Urothelium cell line (cell line): ENCODE data around the gene OXGR1.
"Not testable (repeated sequence)": the region's sequence is repeated elsewhere in the genome, so short reads cannot be mapped to it uniquely, and the experiment has no call there.

Experiments
- DNase-seq: peaks from one replicate; pipeline ENCODE4 v3.0.0; 2011; ENCODE audit warnings: low spot score, mixed read lengths
- FAIRE-seq: peaks from 2 replicates; lab custom pipeline; 2011; peaks lifted over from hg19 to GRCh38; lab: Jason Lieb, UNC

OXGR1 gene

DNA sequence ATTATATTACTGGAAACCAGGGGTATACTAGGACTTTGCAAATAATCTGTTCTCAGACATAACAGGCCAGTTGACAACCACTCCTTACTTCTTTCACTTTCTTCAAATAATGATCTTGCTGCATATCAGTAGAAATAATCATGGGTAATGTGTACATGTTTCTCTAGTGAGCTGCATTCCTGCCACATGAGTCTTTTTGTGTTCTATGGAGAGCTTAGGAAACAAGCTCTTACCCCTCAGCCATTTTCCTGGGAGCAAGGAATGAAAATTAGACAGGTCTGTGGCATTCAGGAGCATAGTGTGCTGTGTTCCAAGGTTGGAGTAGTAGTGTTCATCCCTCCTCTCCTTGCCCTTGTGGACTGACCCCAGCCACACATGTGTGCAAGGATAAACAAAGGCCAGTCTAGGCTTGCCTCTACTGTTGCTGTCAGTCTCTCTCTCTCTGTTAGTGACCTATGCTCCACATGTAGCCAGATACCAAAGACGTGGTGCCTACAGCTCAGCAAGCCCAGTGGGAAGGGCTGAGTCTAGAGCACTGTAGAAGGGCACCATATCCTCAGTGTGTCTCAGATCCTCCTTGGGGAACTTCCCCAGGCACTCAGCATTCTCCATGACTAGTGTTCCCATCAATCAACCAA lies 11.5 kb upstream of the OXGR1 start:
- FAIRE-seq: no peak
- DNase-seq: no peak

DNA sequence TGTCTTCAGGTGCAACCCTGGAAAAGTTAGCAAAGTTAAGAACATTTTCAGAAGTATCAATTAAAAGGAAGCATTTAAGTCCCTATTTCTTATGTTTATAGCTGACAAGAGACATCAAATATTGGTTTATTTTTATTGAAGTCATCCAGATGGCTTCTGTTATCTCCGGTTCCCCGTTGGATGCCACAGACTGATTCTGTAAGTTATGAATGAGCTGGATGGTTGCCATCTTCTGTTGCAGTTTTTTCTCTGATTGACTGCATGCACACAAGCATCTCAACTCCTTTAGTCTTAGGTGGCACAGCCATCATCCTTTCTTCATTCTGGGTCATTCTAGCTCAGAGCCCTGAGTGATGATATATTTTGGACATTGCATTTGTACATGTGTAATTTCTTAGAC lies 10.6 kb upstream of the OXGR1 start:
- DNase-seq (no peak), FAIRE-seq (no peak)

DNA sequence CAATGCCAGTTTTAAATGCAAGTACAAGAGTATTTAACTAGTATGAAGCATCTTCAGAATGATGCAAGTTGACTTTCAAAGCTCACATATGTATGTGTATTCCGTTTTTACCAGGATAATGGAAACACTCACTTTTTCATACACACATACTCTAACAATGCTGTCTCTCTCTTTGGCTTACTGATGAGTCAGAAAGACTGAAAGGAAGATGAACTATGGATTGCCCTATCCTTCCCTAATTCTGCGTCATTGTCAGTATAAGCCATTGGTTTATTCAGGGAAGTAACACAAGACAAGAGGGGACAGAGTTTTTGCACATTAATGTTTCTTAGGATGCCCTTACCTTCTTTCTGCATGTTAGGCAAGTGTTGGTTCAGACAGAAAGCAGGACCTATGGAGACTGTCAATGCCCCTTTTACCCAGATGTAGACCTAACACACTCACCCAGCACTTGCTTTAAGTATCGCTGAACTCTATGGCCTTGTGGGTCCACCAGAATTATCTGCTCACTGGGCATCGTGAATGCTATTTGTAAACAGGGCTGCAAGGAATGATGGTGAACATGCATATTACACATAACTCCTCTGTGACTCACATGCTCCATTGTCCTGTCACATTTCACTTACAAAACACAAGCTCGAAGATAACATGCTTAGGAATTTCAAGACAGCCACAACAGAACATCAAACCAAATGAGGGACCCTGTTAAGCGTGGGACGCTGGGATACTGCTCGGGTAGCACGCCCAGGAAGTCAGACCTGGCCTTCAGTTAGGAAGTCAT lies 10.0 kb upstream of the OXGR1 start:
- DNase-seq: peak; percentile 20

DNA sequence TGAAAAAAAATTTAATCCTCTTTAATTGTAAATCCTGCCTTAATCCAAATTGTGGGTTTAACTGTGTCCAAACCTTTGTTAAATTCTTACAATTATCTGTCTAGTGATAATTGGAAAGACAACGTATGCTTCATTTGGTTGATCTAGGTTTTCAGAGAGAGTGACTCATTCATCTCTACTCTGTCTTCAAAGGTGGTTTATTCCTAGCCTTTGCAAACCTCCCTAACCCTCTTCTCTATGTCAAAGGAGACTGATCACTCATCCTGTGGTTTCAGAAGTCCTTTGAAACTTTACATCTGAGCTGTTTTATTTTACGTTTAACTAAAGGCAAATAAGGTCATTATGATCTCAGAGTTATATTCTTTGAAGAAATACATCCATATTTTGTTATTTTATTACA lies 8.8 kb upstream of the OXGR1 start:
- FAIRE-seq (no peak), DNase-seq (no peak)

More for the DNA sequence above, 10.0 kb upstream of the OXGR1 start:
- no peak for FAIRE-seq

DNA sequence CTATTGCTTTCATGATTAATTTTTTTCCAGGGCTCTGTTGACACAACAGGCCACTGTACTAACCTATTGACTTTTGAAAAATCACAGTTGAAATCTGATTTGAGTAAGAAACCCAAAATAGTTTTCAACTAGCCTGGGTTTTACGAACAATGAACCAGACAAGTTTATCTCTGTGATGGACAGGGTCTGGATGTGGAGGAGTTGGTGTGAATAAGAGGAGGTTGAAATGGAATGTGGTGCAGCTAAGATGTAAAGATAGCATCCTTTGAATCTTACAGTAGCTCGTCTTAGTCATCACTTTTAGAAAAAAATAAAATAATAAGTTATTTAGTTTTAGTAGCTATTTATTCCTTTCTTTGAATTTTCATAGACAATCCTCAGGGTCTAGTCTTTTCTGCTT lies 8.3 kb upstream of the OXGR1 start:
- FAIRE-seq (no peak), DNase-seq (no peak)

DNA sequence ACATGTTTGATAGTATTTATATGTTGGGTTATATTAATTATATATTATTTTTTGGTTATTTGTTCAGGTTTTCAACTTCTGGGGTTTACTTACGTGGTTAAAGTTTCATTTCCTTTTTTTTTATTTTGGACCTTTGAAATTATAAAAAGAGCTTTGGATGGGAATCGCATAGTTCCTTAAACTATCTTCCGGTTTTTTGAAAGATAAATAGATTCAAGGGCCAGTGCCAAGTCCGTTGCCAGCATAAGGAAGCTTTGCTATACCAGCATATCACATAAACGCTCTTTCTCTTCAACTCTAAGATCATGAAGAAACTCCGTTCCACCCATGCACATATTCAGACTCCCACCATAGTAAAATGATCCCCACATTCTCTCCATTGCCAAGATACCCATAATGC lies 7.4 kb upstream of the OXGR1 start:
- DNase-seq: no peak
- FAIRE-seq: no peak

DNA sequence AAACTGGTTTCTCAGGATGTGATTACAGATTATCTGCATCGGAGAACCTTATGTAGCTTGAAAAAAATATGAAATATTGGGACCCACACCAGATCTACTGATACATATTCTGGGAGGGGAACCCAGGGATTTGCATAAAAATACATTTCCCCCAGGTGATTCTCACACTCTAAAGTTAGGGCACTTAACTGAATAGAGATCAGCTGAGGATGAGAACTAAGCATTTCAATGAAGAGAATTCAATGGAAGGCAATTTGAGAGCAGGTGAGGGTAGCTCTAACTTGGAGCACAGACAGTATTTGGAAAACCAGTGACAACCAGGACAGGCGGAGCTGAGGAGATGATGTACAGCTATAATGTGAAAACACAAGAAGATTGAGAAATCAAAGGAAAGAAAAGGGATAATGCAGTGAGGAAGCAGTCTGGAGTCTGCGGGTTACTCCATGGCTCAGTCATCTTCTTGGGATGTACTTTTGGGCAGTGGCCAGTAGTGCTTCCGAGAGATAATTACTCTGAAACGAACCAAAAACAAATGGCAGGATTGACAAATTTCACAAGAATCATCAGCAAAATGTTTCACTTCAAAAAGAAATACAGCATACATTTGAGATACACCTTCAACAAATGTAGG lies 6.1 kb upstream of the OXGR1 start:
- FAIRE-seq: no peak

DNA sequence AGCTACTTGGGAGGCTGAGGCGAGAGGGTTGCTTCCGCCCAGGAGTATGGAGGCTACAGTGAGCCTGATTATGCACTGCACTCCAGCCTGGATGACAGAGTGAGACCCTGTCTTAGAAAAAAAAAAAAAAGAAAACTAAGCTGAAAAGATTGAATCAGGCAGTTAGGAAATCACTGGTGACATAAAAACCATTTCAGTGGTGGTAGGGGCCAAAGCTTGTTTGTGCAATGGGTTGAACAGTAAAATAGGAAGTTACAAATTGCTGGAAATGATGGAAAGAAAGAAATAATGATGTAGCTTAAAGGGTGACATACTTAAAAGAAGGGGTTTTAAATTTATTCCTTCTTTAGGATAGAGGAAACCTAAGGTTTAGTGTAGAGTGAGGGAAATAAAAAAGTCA lies 4.8 kb upstream of the OXGR1 start:
- no peak for DNase-seq

More for the DNA sequence above, 6.1 kb upstream of the OXGR1 start:
- no peak for DNase-seq

DNA sequence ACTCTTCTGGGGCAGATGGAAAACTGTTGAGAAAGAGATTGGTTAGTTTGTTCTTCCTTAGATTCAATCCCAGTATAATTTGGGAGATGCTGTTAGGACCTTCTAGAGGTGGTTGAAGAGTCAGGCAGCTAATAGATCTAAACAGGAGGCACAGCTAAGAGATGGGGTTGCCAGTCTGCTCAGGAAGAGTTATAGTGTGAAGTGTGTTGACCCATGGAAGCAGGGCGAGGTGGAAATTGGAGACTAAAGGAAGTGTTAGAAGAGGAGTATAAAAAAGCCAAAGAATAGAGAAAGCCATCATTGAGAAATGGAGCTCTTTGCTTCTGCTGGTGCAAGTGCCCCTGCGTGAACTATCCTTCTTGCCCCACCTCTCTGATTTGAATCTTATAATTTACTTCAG lies 3.8 kb upstream of the OXGR1 start:
- FAIRE-seq: no peak
- no peak for DNase-seq

More for the DNA sequence above, 4.8 kb upstream of the OXGR1 start:
- no peak for FAIRE-seq

DNA sequence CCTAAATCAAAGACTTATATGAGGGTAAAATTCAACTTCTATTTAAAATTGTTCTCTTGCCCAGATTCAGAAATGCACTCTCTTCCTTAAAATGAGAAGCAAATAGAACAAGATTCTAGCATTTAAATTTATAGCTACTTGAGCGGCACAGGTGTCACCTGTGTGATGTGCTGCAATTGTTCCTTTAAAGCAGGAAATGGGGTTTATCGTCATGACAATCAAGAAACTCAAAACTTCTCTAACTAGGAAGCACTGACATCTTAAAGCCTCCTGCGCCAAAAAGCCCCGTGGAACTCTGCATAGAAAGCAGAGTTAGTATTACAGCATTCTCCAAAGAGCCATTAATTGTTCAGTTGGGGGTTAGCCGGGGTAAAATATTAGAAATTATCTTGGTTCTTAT lies 2.6 kb upstream of the OXGR1 start:
- FAIRE-seq: no peak

DNA sequence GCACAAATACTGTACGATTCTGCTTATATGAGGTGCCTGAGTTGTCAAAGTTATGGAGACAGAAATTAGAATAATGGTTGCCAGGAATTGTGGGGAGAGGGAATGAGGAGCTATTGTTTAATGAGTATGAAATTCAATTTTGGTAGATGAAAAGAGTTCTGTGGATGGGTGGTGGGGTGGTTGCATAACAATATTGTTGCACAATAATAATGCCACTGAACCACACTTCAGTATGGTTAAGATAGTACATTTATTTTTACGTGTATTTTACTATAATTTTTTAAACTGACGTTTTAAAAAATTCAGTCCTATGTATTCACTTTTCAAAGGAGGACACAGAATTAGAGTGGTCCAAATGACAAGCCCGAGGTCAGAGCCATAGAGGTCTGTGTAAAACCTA lies 1.8 kb upstream of the OXGR1 start:
- no peak for FAIRE-seq
- DNase-seq: no peak

More for the DNA sequence above, 2.6 kb upstream of the OXGR1 start:
- DNase-seq: no peak

DNA sequence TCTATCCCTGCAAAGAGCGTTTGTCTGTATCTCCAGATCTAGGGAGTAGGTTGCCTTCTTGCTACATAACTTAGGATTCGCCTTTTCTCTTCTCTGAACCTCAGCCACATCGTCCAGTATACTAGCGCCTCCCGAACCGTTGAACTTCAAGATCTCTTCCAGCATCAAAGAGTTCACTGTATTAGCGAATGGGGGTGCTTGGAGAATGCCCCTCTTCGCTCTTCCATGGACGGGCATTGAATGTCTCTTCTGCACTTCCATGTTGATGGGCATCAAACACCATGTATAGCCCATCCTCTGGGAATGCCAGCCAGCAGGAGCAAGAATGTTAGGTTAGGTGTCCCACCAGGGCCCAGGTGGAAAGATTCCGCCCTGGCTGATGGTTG lies 575 bp upstream of the OXGR1 start:
- FAIRE-seq: no peak
- no peak for DNase-seq

DNA sequence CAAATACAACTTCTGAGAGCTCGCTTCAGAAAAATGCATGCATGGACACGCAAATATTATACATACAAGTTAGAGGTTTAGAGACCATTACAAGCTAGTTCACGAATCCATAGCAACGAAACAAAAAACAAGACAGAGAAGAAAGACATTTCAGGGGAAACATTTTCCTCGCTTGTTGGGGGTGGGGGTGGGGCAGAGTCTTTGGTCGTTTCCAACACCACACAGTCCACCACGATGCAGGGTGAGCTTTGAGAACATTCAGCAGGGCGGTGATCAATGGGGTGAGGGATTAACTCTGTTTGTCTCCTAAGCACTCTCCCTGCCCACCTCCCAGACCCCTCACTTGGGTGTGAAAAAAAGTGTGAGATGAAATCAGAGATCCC lies 651 bp downstream of the OXGR1 start:
- FAIRE-seq (no peak), DNase-seq (no peak)

DNA sequence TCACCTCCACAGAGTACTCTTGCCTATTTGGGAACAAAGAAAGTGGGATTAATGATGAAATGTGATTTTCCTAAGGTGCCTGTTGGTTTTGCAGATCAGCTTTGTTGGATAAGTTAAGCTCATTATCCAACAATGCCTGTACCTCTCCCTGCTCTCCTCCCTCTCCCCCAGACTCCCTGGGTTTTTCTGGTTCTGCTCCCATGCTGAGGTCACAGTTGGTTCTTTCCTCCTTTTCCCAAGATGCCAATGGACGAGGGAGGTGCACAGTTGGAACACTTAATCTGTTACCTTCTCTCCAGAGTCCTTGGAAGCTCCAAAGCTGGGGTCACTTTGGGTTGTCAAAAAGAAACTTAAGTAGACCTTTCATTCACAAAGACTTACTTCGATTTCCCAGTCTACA lies 1.6 kb downstream of the OXGR1 start:
- no peak for FAIRE-seq
- DNase-seq: no peak

DNA sequence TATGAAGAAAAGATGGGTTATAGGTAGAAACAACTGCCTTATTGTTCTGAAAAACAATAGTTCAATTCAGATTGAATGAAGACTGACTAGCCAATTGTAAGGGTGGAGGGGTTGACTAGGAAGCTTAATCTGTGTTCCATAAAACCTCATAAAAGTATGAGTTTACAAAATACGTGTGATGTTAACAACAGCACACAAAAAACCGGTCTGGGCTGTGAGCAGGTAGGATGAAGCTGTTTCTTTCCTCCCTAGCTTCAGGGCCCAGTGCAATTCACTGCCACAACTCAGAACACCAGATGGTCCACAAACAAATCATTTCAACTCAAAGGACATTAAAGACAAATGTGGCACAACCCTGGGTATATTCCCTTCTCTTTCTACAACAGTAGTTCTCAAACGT lies 3.2 kb downstream of the OXGR1 start:
- no peak for DNase-seq
- no peak for FAIRE-seq

DNA sequence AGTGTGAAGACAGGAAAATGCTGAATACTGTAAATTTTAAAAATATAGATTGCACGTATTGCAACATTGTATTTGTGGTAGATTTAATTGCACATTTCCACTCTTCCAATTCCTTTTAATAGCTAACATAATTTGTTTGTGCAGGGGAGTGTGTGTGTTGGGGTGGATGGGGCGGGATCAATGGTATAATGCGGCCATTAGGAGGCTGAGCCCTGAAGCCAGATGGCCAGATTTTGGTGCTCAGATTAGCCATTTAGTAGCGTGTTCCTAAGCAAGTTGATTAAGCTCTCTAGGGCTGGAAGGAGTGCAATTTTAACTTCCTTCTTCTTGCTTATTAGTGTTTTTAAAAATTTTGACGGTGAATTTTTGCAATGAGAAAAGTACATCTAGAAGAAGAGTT lies 5.8 kb downstream of the OXGR1 start:
- FAIRE-seq: no peak

DNA sequence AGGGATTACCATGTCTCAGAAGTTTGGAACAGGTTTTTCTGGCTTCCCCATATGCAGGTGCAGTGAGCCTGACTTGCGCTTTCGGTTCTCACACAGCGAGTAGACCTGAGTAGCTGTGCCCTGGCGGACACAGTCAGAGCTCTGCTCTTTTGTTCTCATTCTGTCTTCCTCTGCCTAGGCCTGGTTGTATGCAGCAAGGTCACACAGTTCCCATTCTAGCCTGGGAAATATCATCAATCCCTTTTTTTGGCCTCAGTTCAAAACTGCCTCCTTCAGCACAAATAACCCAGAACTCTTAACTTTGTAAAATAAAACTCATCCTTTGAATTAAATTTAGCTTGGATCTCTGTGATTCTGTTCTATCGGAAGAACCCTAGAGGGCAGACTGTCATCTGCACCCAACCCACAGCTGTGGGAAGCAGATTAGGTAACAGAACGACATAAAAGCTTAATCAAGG lies 10.2 kb downstream of the OXGR1 start:
- FAIRE-seq: no peak
- peak; percentile 23 for DNase-seq

More for the DNA sequence above, 5.8 kb downstream of the OXGR1 start:
- no peak for DNase-seq

DNA sequence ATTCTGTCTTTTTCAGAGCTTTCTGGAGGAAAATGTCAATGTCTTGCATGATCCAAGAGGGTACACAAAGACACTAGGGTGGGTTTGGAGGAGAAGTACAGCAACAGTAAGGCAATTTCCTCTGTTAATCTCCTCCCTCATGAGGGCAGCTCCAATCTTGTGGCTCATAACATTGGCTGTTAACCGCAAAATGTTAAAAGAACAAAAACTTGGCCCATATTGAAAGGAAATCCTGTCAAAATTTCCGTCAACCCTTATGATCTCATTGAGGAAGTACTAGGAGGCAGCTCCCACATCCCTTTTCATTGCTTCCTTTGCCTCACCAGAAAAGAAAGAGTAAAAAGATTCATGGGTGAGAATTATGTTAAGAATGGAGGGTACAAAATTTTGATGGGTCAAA lies 11.6 kb downstream of the OXGR1 start:
- DNase-seq (no peak), FAIRE-seq (no peak)

DNA sequence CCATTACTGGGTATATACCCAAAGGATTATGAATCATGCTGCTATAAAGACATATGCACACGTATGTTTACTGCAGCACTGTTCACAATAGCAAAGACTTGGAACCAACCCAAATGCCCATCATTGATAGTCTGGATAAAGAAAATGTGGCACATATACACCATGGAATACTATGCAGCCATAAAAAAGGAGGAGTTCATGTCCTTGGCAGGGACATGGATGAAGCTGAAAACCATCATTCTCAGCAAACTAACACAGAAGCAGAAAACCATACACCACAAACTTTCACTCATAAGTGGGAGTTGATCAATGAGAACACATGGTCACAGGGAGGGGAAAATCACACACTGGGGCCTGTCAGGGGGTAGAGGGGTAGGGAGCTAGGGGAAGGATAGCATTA lies 14.4 kb downstream of the OXGR1 start:
- FAIRE-seq, DNase-seq: not testable (repeated sequence)

DNA sequence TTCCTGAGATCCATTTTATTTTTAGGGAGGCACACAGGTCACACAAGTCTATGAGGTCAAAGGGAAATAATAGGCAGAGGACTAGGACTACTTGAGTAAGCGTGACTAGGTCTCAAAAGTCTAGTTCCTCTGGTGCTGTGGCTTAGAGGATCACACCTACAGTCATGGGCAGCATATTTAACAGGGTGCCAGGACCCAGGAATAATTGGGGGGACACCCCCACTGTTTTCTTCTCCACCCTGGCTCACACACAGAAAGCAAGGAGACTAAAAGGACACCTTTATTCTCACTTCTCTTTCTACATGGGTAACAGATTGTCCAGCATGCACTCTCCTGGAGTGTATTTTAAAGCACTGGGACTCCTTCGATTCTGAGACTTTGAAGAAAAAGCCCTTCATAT lies 26.2 kb downstream of the OXGR1 start:
- FAIRE-seq (no peak), DNase-seq (no peak)

DNA sequence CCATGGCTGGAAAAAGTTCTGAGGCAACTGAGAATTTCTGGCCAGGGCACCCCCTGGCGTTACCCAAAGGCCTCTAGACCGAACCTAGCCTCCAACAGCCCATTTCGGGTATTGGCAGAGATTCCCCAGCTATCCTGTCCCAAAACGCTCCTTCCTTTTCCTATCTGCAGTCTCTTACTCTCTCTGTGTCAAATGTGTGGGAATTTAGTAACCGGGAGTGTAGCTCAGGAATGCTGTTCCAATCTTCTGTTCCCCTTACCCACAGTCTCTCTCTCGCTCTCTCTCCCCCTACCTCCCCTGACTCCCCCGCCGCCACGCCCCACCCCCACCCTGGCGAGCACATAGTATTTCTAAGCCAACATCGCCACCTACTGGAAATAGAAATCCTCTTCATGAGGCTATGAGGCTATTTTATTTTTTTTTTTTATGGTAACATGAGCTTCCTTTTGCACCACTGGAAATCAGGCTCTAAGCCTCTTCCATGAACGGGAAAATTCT lies 27.0 kb downstream of the OXGR1 start:
- FAIRE-seq (no peak), DNase-seq (peak; percentile 33)
